NT2/D1 (cell line): ENCODE results near the gene CD5L.

Experiments
- DNase-seq: peaks from one replicate; pipeline ENCODE4 v3.0.0-alpha.2; 2011; ENCODE audit warnings: low read depth, low spot score
- H3K27me3 ChIP-seq: 2 replicates; pipeline ENCODE4 v1.6.0; 2011; ENCODE audit warnings: mild to moderate bottlenecking; ENCODE audit not compliant: insufficient read length, insufficient read depth
- H3K36me3 ChIP-seq: 2 replicates; pipeline ENCODE4 v1.6.1; 2011; ENCODE audit warnings: mild to moderate bottlenecking, low read length, mixed read lengths; ENCODE audit not compliant: insufficient read depth, insufficient read length
- H3K4me1 ChIP-seq: 2 replicates; pipeline ENCODE4 v1.5.1; 2011; ENCODE audit not compliant: insufficient read depth, insufficient read length
- H3K4me3 ChIP-seq: 2 replicates; pipeline ENCODE4 v1.5.1; 2011; ENCODE audit warnings: low read depth; ENCODE audit not compliant: insufficient read length
- H3K9ac ChIP-seq: 2 replicates; pipeline ENCODE4 v1.6.0; 2011; ENCODE audit warnings: low read depth; ENCODE audit not compliant: insufficient read length
- H3K9me3 ChIP-seq: 2 replicates; pipeline ENCODE4 v1.5.1; 2011; ENCODE audit warnings: mild to moderate bottlenecking, low read length; ENCODE audit not compliant: insufficient read depth
- SUZ12 ChIP-seq: IDR thresholded peaks from 2 replicates; pipeline ENCODE4 v1.6.1; 2011; ENCODE audit not compliant: insufficient read length, insufficient read depth; ENCODE audit errors: extremely low read depth
- YY1 ChIP-seq: IDR thresholded peaks from 2 replicates; pipeline ENCODE4 v1.6.1; 2011; ENCODE audit not compliant: insufficient read length, insufficient read depth
- ZNF274 ChIP-seq: IDR thresholded peaks from 2 replicates; pipeline ENCODE4 v1.6.1; 2011; ENCODE audit warnings: mild to moderate bottlenecking, low read depth, low read length

CD5L gene

DNA sequence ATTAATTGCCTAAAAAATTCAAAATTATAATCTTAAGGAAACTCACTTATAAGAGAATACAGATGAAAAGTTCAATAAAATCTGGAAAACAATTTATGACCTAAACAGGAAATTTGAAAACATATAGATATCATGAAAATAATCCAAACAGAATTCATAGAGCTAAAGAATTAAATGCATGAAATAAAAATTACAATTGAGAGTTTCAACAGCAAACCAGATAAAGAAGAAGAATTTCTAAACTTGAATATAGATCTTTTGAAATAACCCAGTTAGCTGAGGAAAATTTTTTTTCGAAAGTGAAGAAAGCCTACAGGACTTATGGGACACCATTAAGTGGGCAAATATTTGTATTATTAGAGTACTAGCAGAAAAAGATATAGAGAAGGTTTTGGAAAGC is 28.3 kb downstream of the CD5L start:
- Histone ChIP-seq H3K9ac (no peak overlapping the region), H3K4me1 (no peaks in the 10 kb centered on the region), H3K36me3 (no peaks in the 10 kb centered on the region), H3K9me3 (no peaks in the 10 kb centered on the region), H3K4me3 (no peak overlapping the region), H3K27me3 (peaks cover 2% of the 10 kb centered on the region)
- TF ChIP-seq SUZ12, result no peak
- no peak for TF ChIP-seq ZNF274
- TF ChIP-seq YY1, result no peak
- DNase-seq, result no peak

GRCh38 chr1:157806431-157807149 is 35.0 kb downstream of the CD5L start:
- DNase-seq, result no peak
- no peak overlapping the region for H3K4me3 ChIP-seq
- no peak overlapping the region for H3K9ac ChIP-seq
- peaks cover 5% of the 10 kb centered on the region; the same call in 1 of the 2 replicates for H3K9me3 ChIP-seq
- TF ChIP-seq YY1 (no peak), SUZ12 (no peak), ZNF274 (no peak)
- no peaks in the 10 kb centered on the region for H3K36me3 ChIP-seq
- no peaks in the 10 kb centered on the region for H3K4me1 ChIP-seq
- H3K27me3 ChIP-seq, result peaks cover 2% of the 10 kb centered on the region

GRCh38 chr1:157803851-157804250 is 37.8 kb downstream of the CD5L start:
- Histone ChIP-seq H3K4me3 (no peak overlapping the region), H3K27me3 (peaks cover 2% of the 10 kb centered on the region), H3K4me1 (no peaks in the 10 kb centered on the region), H3K36me3 (no peaks in the 10 kb centered on the region), H3K9ac (no peak overlapping the region), H3K9me3 (peaks cover 5% of the 10 kb centered on the region; the same call in 1 of the 2 replicates)
- TF ChIP-seq SUZ12 (no peak), YY1 (no peak), ZNF274 (no peak)
- DNase-seq, result no peak

- Histone ChIP-seq H3K9ac (no peak overlapping the region), H3K36me3 (no peaks in the 10 kb centered on the region), H3K4me3 (no peak overlapping the region), H3K27me3 (no peaks in the 10 kb centered on the region), H3K9me3 (peaks cover 5% of the 10 kb centered on the region; the same call in 1 of the 2 replicates), H3K4me1 (no peaks in the 10 kb centered on the region)
- TF ChIP-seq YY1 (no peak), SUZ12 (no peak), ZNF274 (no peak)
- DNase-seq, result no peak
Observed at GRCh38 chr1:157799996-157800395, 41.6 kb downstream of the CD5L start.

- no peak overlapping the region for H3K9ac ChIP-seq
- H3K27me3 ChIP-seq, result no peaks in the 10 kb centered on the region
- H3K4me3 ChIP-seq, result no peak overlapping the region
- H3K36me3 ChIP-seq, result no peaks in the 10 kb centered on the region
- TF ChIP-seq SUZ12 (no peak), YY1 (no peak), ZNF274 (no peak)
- no peaks in the 10 kb centered on the region for H3K4me1 ChIP-seq
- DNase-seq, result no peak
- H3K9me3 ChIP-seq, result peaks cover 17% of the 10 kb centered on the region
Observed at GRCh38 chr1:157798211-157798610, 43.4 kb downstream of the CD5L start.

GRCh38 chr1:157785248-157785647 is 56.4 kb downstream of the CD5L start:
- no peaks in the 10 kb centered on the region for H3K36me3 ChIP-seq
- H3K4me1 ChIP-seq, result no peaks in the 10 kb centered on the region
- DNase-seq, result no peak
- no peak overlapping the region for H3K9ac ChIP-seq
- no peaks in the 10 kb centered on the region for H3K27me3 ChIP-seq
- no peak overlapping the region for H3K4me3 ChIP-seq
- TF ChIP-seq ZNF274 (no peak), YY1 (no peak), SUZ12 (no peak)
- H3K9me3 ChIP-seq, result no peaks in the 10 kb centered on the region

DNA sequence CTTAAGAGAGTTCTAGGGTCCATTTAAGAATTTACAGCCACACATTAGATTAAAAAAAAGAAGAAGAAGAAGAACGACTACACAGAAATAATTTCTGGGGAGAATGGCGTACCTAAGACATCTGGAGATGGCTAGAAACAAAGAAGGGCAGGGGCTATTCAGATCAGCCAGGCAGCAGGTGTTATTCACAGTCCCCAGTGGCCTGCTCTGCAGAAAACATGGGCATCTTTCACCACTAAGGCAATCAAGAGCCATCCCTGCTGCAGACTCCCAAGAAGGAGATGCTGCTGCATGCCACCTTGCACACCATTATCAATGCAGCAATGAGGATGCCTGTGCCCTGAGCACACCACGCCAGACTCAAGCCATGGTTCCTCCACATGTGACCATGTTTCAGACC is 56.8 kb downstream of the CD5L start:
- H3K4me3 ChIP-seq, result no peak overlapping the region

More for the DNA sequence above, 56.8 kb downstream of the CD5L start:
- no peaks in the 10 kb centered on the region for H3K4me1 ChIP-seq
- no peaks in the 10 kb centered on the region for H3K9me3 ChIP-seq
- DNase-seq, result no peak
- TF ChIP-seq SUZ12 (no peak), ZNF274 (no peak), YY1 (no peak)
- H3K9ac ChIP-seq, result no peak overlapping the region
- H3K27me3 ChIP-seq, result no peaks in the 10 kb centered on the region
- no peaks in the 10 kb centered on the region for H3K36me3 ChIP-seq
